Neutrophil (primary cell): ENCODE measurements around the gene EDEM1.

Experiments used
- H3K27ac ChIP-seq: fragments of 200-600 bp; sonication (generic); 2 replicates; pipeline ENCODE4 v1.5.1; 2016; ENCODE audit warnings: mild to moderate bottlenecking, moderate library complexity
- H3K27me3 ChIP-seq: fragments of 200-600 bp; sonication (generic); 2 replicates; pipeline ENCODE4 v1.6.0; 2016; ENCODE audit warnings: mild to moderate bottlenecking
- H3K36me3 ChIP-seq: fragments of 200-600 bp; sonication (generic); 2 replicates; pipeline ENCODE4 v1.5.1; 2017
- H3K4me1 ChIP-seq, 2 experiments: fragments of 200-600 bp in 1 of 2; sonication (generic) in 1 of 2; 1 replicate in 1 of 2; 2 replicates in 1 of 2; pipeline versions ENCODE4 v1.5.1 to v1.6.1; 2013 to 2016; ENCODE audit warnings: low read depth in 1 of 2, low read length in 1 of 2, mild to moderate bottlenecking in 1 of 2, moderate library complexity in 1 of 2; ENCODE audit not compliant: control insufficient read depth in 1 of 2, insufficient read depth in 1 of 2
- H3K4me3 ChIP-seq, 2 experiments: fragments of 200-600 bp in 1 of 2; sonication (generic) in 1 of 2; 1 replicate in 1 of 2; 2 replicates in 1 of 2; pipeline ENCODE4 v1.5.1; 2013 to 2016; ENCODE audit warnings: low read depth in 1 of 2, low read length in 1 of 2, mild to moderate bottlenecking in 1 of 2, moderate library complexity in 1 of 2
- H3K9me3 ChIP-seq: fragments of 200-600 bp; sonication (generic); 2 replicates; pipeline ENCODE4 v1.5.1; 2016
- TF ChIP-seq, protein P1 (sequence below): fragments of 200-600 bp; sonication (generic); IDR thresholded peaks from 2 replicates; pipeline ENCODE4 v1.5.1; 2016; ENCODE audit warnings: antibody characterized with exemption

Gene EDEM1

GRCh38 chr3:5198313-5198677 is 10.8 kb downstream of the EDEM1 start:
- peak overlapping the region; percentile 81 for H3K27ac ChIP-seq
- H3K27me3 ChIP-seq = no peaks in the 10 kb centered on the region
- TF ChIP-seq, protein P1, sequence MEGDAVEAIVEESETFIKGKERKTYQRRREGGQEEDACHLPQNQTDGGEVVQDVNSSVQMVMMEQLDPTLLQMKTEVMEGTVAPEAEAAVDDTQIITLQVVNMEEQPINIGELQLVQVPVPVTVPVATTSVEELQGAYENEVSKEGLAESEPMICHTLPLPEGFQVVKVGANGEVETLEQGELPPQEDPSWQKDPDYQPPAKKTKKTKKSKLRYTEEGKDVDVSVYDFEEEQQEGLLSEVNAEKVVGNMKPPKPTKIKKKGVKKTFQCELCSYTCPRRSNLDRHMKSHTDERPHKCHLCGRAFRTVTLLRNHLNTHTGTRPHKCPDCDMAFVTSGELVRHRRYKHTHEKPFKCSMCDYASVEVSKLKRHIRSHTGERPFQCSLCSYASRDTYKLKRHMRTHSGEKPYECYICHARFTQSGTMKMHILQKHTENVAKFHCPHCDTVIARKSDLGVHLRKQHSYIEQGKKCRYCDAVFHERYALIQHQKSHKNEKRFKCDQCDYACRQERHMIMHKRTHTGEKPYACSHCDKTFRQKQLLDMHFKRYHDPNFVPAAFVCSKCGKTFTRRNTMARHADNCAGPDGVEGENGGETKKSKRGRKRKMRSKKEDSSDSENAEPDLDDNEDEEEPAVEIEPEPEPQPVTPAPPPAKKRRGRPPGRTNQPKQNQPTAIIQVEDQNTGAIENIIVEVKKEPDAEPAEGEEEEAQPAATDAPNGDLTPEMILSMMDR = no peak
- peaks cover 55 to 64% of the 10 kb centered on the region in 2 experiments for H3K4me1 ChIP-seq
- H3K4me3 ChIP-seq = no peak overlapping the region
- no peaks in the 10 kb centered on the region for H3K9me3 ChIP-seq
- H3K36me3 ChIP-seq = peaks cover 28% of the 10 kb centered on the region

DNA sequence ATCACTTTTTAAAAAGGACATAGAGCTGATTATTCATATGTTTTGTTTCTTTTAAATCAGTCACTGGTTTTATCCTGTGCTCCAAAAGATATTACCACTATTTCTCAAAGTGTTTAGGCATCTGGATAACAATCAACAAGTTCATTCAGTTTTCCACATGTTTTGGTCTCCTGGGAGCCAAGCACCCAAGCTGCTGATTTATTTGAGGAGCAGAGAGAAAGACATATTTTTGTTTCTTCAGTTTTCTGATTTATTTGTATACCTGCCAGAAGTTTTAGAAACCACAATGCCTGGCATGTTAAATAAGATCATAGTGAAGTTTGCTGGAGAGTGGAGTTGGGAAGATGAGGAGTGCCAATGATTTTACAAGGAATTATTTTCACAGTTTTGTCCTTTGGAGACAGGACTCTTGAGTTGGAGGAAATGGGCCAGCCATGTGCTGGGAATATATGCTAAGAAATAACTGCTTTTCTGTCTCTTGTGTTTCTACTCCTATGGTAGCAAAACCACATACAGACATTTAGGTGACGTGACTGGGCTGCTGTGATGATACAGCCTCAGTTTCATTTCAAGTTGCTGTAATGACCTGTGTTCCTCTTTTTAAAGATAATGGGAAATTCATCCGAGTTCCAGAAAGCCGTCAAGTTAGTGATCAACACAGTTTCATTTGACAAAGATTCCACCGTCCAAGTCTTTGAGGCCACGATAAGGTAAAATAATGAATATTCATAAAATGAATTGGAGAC is 11.7 kb downstream of the EDEM1 start:
- H3K4me3 ChIP-seq = no peak overlapping the region
- no peaks in the 10 kb centered on the region for H3K27me3 ChIP-seq
- peaks cover 37% of the 10 kb centered on the region for H3K36me3 ChIP-seq
- TF ChIP-seq, protein P1 = no peak
- H3K4me1 ChIP-seq = peaks cover 51 to 57% of the 10 kb centered on the region in 2 experiments
- H3K9me3 ChIP-seq = no peaks in the 10 kb centered on the region
- H3K27ac ChIP-seq = peak overlapping the region; percentile 78

GRCh38 chr3:5201536-5201935 is 14.0 kb downstream of the EDEM1 start:
- Histone ChIP-seq H3K4me1 (peaks cover 27 to 33% of the 10 kb centered on the region in 2 experiments), H3K36me3 (peaks cover 61% of the 10 kb centered on the region), H3K27me3 (no peaks in the 10 kb centered on the region), H3K9me3 (no peaks in the 10 kb centered on the region), H3K4me3 (no peak overlapping the region), H3K27ac (no peak overlapping the region)
- TF ChIP-seq, protein P1 = no peak

DNA sequence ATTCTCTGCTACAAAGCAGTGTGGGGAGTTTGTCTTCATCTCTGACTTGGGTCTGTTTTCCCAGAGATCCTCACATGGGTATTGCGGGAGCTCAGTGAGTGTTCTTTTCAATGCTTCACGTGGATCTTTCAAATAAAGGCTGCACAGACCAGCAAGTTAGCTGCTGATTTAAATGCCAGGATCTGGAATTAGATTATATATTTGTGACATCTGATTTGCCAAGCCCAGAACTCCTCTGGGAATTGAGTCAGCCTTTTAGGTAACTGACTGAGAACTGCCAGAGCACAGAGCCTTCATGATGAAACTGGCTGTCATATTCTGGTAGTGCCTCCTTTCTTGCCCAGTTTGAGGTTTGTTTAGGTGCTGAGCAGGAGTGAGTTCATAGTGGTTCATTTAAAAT is 14.7 kb downstream of the EDEM1 start:
- H3K36me3 ChIP-seq = peaks cover 67% of the 10 kb centered on the region

GRCh38 chr3:5205165-5205941 is 17.8 kb downstream of the EDEM1 start:
- H3K9me3 ChIP-seq = no peaks in the 10 kb centered on the region
- H3K27ac ChIP-seq = no peak overlapping the region
- no peak overlapping the region for H3K4me3 ChIP-seq
- peaks cover 93% of the 10 kb centered on the region for H3K36me3 ChIP-seq
- H3K4me1 ChIP-seq = no peaks in the 10 kb centered on the region
- no peaks in the 10 kb centered on the region for H3K27me3 ChIP-seq
- TF ChIP-seq, protein P1 = no peak

More for the DNA sequence above, 14.7 kb downstream of the EDEM1 start:
- H3K9me3 ChIP-seq = no peaks in the 10 kb centered on the region
- peak overlapping the region; percentile 21 for H3K27ac ChIP-seq
- H3K4me1 ChIP-seq = peaks cover 23 to 26% of the 10 kb centered on the region in 2 experiments
- H3K27me3 ChIP-seq = no peaks in the 10 kb centered on the region
- TF ChIP-seq, protein P1 = no peak
- H3K4me3 ChIP-seq = no peak overlapping the region
